Measurements from ENCODE around the gene KRTAP5-8.

DNA sequence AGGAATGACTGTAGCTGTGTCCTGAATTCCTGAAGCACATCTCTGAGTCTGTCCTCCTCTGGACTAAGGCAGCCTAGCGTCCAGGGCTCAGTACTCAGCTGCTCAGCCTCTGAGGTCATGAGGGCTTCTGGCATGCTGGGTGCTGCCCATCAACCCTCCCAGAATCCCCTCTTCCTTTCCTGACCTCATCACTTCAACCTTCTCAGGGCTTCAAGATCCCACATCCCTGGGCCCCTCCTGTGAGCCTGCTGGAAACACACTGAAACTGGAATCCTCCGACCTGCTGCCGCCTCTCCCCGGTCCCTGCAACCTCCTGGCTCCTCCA, 803 bp downstream of the KRTAP5-8 start:
- TF ChIP-seq EZH2 (IDR thresholded peaks at IDR 0.05; ENCODE audit: borderline replicate concordance, low read depth, low read length, severe bottlenecking): no peak
- TF ChIP-seq, protein P1, sequence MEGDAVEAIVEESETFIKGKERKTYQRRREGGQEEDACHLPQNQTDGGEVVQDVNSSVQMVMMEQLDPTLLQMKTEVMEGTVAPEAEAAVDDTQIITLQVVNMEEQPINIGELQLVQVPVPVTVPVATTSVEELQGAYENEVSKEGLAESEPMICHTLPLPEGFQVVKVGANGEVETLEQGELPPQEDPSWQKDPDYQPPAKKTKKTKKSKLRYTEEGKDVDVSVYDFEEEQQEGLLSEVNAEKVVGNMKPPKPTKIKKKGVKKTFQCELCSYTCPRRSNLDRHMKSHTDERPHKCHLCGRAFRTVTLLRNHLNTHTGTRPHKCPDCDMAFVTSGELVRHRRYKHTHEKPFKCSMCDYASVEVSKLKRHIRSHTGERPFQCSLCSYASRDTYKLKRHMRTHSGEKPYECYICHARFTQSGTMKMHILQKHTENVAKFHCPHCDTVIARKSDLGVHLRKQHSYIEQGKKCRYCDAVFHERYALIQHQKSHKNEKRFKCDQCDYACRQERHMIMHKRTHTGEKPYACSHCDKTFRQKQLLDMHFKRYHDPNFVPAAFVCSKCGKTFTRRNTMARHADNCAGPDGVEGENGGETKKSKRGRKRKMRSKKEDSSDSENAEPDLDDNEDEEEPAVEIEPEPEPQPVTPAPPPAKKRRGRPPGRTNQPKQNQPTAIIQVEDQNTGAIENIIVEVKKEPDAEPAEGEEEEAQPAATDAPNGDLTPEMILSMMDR (IDR thresholded peaks at IDR 0.05; ENCODE audit: borderline replicate concordance, extremely low read depth, low read length, poor library complexity, severe bottlenecking): no peak
